ENCODE results near the gene HSD11B1L. TPM values are rescaled to one million over a fixed set of nuclear protein-coding genes. Genes with fewer than 3 reads are reported as not detected.
"Not testable (repeated sequence)": the region's sequence is repeated elsewhere in the genome, so short reads cannot be mapped to it uniquely, and the experiment has no call there.

HSD11B1L gene
- total and polyA plus RNA-seq, 2 donors (not counting 1 experiment from before 2014, with no cell fraction given) = 1.8 to 4.6 TPM

- no peak for ATAC-seq (ENCODE audit: low read depth)
Measured at GRCh38 chr19:5700455-5701092, 19.7 kb downstream of the HSD11B1L start.

DNA sequence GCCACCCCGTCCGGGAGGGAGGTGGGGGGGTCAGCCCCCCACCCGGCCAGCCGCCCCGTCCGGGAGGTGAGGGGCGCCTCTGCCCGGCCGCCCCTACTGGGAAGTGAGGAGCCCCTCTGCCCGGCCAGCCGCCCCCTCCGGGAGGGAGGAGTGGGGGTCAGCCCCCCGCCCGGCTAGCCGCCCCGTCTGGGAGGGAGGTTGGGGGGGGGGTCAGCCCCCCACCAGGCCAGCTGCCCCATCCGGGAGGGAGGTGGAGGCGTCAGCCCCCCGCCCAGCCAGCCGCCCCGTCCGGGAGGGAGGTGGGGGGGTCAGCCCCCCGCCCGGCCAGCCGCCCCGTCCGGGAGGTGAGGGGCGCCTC is 21.2 kb downstream of the HSD11B1L start:
- H3K27ac Mint-ChIP-seq; H3K9me3 ChIP-seq (ENCODE audit: control extremely low read depth in 1 of 3, control insufficient read depth in 2 of 3, insufficient read depth in 1 of 3, low read length in 2 of 3); H3K27me3 ChIP-seq (replicated peaks in 1 of 4; ENCODE audit: control extremely low read depth in 1 of 4, control insufficient read depth in 3 of 4, insufficient read depth in 4 of 4, low read length in 3 of 4); H3K4me1 ChIP-seq (ENCODE audit: control insufficient read depth in 2 of 2, insufficient read depth in 2 of 2, low read length in 2 of 2); H3K9ac ChIP-seq (ENCODE audit: low read length); DNase-seq; H3K4me3 ChIP-seq (ENCODE audit: control extremely low read depth in 1 of 5, extremely low read depth in 1 of 5, insufficient read depth in 1 of 5, low read depth in 2 of 5, low read length in 4 of 5); H3K4me1 Mint-ChIP-seq; H3K27ac ChIP-seq (ENCODE audit: low read length in 2 of 2); H2AFZ ChIP-seq (ENCODE audit: insufficient read depth, low read depth, low read length, poor library complexity, severe bottlenecking); H3K27me3 Mint-ChIP-seq; ATAC-seq (ENCODE audit: low read depth); H3K9me3 Mint-ChIP-seq (ENCODE audit: insufficient read depth); CTCF ChIA-PET; H3K4me3 Mint-ChIP-seq; intact Hi-C loops (cut with micrococcal nuclease); H3K4me2 ChIP-seq (replicated peaks; ENCODE audit: low read depth, low read length, poor library complexity, severe bottlenecking): not testable (repeated sequence)
- Histone ChIP-seq H3K79me2 (ENCODE audit: control insufficient read depth, insufficient read depth, low read length) (peaks cover 14% of the 10 kb centered on the region), H3K36me3 (replicated peaks in 1 of 2; ENCODE audit: control extremely low read depth in 1 of 2, control insufficient read depth in 1 of 2, extremely low read depth in 1 of 2, insufficient read depth in 2 of 2, low read length in 1 of 2) (peaks cover 0 to 56% of the 10 kb centered on the region in 2 experiments), H4K20me1 (ENCODE audit: control insufficient read depth, insufficient read depth, low read length, poor library complexity, severe bottlenecking) (peaks cover 34% of the 10 kb centered on the region)
- POLR2A ChIA-PET = interaction anchor here (0.6 kb wide), 1 partner anchor 1698 kb away, joined by 4 read pairs; no protein-coding TSS in a partner anchor
- 92% methylated on average over 5 of the region's 28 CpGs for WGBS (ENCODE audit: insufficient coverage)

More at GRCh38 chr19:5700455-5701092, 19.7 kb downstream of the HSD11B1L start:
- TF ChIP-seq, protein P1, sequence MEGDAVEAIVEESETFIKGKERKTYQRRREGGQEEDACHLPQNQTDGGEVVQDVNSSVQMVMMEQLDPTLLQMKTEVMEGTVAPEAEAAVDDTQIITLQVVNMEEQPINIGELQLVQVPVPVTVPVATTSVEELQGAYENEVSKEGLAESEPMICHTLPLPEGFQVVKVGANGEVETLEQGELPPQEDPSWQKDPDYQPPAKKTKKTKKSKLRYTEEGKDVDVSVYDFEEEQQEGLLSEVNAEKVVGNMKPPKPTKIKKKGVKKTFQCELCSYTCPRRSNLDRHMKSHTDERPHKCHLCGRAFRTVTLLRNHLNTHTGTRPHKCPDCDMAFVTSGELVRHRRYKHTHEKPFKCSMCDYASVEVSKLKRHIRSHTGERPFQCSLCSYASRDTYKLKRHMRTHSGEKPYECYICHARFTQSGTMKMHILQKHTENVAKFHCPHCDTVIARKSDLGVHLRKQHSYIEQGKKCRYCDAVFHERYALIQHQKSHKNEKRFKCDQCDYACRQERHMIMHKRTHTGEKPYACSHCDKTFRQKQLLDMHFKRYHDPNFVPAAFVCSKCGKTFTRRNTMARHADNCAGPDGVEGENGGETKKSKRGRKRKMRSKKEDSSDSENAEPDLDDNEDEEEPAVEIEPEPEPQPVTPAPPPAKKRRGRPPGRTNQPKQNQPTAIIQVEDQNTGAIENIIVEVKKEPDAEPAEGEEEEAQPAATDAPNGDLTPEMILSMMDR (IDR thresholded peaks at IDR 0.05) = no peak
- TF ChIP-seq EZH2 (IDR thresholded peaks at IDR 0.05; ENCODE audit: borderline replicate concordance, insufficient read depth, low read depth, low read length, poor library complexity, severe bottlenecking) = no peak
- POLR2A ChIA-PET = no interaction called here
- Histone ChIP-seq H3K4me2 (replicated peaks; ENCODE audit: low read depth, low read length, poor library complexity, severe bottlenecking) (no peak overlapping the region), H3K79me2 (ENCODE audit: control insufficient read depth, insufficient read depth, low read length) (peaks cover 14% of the 10 kb centered on the region), H3K27ac (ENCODE audit: low read length in 2 of 2) (no peak overlapping the region), H4K20me1 (ENCODE audit: control insufficient read depth, insufficient read depth, low read length, poor library complexity, severe bottlenecking) (peaks cover 46% of the 10 kb centered on the region), H3K9me3 (ENCODE audit: control extremely low read depth in 1 of 3, control insufficient read depth in 2 of 3, insufficient read depth in 1 of 3, low read length in 2 of 3) (peaks cover 0 to 2% (median 0%) of the 10 kb centered on the region in 3 donors), H3K27me3 (replicated peaks in 1 of 4; ENCODE audit: control extremely low read depth in 1 of 4, control insufficient read depth in 3 of 4, insufficient read depth in 4 of 4, low read length in 3 of 4) (no peaks in the 10 kb centered on the region), H3K36me3 (replicated peaks in 1 of 2; ENCODE audit: control extremely low read depth in 1 of 2, control insufficient read depth in 1 of 2, extremely low read depth in 1 of 2, insufficient read depth in 2 of 2, low read length in 1 of 2) (peaks cover 0 to 57% of the 10 kb centered on the region in 2 experiments), H3K4me1 (ENCODE audit: control insufficient read depth in 2 of 2, insufficient read depth in 2 of 2, low read length in 2 of 2) (no peaks in the 10 kb centered on the region), H2AFZ (ENCODE audit: insufficient read depth, low read depth, low read length, poor library complexity, severe bottlenecking) (no peak overlapping the region), H3K4me3 (ENCODE audit: control extremely low read depth in 1 of 5, extremely low read depth in 1 of 5, insufficient read depth in 1 of 5, low read depth in 2 of 5, low read length in 4 of 5) (no peak overlapping the region), H3K9ac (ENCODE audit: low read length) (no peak overlapping the region)
- H3K9me3 Mint-ChIP-seq (ENCODE audit: insufficient read depth) = no peaks in the 10 kb centered on the region
- intact Hi-C loops (cut with micrococcal nuclease) = no loop called here
- peak; percentile 16 for DNase-seq
- no peak overlapping the region for H3K27ac Mint-ChIP-seq
- WGBS (ENCODE audit: insufficient coverage) = 96% methylated on average over 22 of the region's 22 CpGs
- H3K4me1 Mint-ChIP-seq = peaks cover 4% of the 10 kb centered on the region
- no peak overlapping the region for H3K4me3 Mint-ChIP-seq
- CTCF ChIA-PET = no interaction called here
- H3K27me3 Mint-ChIP-seq = no peaks in the 10 kb centered on the region
